ENCODE results near the gene KIF13A. TPM values are rescaled to one million over a fixed set of nuclear protein-coding genes. Genes with fewer than 3 reads are reported as not detected.
"Not testable (repeated sequence)": the region's sequence is repeated elsewhere in the genome, so short reads cannot be mapped to it uniquely, and the experiment has no call there.

The KIF13A gene
- polyA plus RNA-seq, 10 donors, result 25.2 to 40.8 (median 32.6) TPM

DNA sequence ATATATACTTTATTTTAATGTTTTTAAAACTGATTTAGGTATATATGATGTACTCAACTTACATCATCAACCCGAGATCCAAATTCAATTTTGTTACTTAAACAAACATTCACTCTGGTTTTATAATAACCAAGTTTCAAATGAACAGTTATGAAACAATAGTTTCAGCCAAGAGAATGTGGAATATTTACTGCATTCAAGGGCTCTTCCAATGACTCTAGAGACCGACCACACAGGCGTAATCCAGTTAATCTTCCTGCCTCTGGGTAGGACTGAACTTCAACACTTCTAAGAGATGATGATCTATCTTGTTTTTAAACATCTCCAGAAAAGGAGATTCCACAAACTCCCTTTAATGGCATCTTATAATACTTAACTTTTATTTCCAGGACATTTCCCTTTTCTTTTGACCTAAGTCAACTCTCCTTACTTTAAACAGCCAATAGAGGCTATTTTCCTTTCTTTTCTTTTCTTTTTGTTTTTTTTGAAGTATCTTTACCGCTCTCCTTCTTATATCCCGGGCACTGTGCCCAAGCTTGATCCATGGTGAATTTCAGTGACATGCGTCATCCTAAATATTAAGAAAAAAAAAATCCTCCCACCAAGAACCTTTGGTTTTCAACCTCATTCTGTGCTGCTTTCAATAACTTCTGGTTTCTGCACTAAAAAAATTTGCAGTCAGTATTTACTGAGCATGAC, 110.1 kb downstream of the KIF13A start:
- DNase-seq, result peak; percentile 69 to 88 (median 86)

DNA sequence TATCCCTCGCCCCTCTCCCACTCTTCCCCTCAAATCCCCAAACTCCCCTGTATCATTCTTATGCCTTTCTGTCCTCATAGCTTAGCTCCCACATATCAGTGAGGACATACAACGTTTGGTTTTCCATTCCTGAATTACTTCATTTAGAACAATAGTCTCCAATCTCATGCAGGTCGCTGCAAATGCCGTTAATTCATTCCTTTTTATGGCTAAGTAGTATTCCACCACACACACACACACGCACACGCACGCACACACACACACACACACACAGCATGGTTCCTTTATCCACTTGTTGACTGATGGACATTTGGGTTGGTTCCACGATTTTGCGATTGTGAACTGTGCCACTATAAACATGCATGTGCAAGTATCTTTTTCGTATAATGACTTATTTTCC, 112.7 kb downstream of the KIF13A start:
- no peak for DNase-seq

DNA sequence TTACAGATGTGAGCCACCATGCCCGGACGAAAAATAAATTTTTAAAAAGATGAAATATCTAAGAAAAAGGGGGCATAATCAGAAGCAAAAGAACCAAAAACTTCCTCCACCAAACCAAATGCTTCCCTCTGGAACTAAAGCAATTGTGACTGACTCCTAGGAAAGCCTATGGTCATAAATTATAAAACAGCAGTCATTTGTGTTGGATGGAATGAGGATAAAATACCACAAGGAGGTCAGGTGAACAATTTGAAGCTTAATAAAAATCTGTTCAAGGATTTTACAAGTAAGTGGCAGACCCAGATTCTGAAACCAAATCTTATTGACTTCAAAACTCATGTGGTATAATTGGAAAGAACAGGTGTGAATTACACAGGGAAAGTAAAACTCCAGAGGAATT, 114.5 kb downstream of the KIF13A start:
- DNase-seq, result no peak

DNA sequence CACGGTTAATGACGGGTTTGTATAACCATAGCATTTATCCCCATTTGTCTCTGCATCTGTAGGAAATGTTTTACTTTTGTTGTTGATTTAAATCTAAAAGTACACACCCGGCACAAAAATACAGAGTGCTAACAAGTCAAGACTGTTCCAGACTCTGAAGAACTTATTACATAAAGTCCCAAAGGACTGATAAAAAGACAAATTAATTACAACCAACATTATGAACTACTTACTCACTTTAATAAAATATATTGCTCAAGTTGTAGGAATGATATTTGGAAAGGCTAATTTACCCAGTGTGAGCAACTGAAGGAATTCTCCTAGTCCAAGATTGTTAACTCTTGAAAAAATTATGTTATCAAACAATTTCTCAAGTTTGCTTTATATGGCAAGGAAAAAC, 115.6 kb downstream of the KIF13A start:
- DNase-seq, result no peak

DNA sequence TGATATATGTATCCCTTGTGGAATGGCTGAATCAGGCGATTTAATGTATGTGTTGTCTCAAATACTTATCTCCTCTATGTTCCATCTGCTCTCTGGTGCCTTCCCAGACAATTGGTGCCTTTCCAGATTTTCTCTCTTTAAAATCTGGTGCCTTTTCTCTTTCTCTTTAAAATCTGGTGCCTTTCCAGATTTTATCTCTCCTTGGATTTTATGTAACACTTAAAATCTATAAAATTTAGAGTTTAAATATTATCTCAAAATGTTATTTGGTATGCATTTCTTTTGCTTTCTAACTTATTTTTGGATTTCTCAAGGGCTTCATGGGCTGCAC, 116.3 kb downstream of the KIF13A start:
- no peak for DNase-seq

DNA sequence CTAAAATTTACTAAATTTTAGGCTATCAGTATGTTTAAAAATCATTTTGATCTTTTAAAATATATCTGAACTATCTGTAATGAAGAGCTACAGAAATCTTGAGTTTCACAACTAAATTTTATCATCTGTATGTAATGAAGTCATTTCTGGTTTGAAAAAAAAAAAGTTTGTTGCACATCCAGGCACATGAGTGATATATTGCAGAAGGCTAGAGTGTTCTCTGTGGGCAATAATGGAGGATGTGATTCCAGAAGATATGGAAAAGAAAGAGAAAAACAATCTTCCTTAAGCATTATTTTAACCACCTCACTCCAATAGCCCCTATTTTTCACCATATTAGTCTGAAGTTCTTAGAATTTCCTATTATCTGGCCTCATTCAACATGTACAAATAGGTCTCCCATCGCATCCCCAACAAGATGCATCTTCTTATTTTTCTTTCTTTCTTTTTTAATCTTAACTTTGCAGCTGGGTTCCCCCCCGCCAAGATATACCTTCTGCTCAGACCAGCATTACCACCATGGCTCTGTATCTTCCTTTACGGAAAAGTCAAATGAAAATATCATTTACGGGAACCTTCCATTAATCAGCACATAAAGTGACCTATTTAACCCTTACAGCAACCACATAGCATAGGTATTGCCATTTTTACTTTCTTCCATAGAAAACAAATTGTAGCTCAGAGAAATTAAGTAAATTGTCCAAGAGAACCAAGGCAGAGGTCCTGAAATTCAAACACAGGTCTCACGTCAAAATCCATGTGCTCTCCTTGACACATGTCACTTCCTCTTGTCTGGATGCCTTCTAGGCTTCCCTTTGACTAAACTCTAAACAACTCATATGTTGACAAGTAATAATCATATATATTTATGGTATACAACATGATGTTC, 116.9 kb downstream of the KIF13A start:
- DNase-seq, result no peak

DNA sequence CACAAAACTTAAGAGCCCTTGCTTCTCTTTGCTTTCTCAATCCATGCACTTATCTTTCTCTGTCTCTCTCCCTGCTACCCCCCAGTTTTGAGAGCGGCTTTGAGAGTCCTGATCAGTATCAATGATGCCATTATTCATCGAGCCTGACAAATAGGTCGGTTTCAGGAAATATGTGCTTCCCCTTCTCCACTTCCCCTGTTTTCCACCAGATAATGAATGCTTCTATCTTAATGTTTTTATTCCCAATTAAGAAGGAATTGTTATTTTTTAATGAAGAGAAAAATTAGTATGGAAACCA, 117.7 kb downstream of the KIF13A start:
- DNase-seq, result no peak

DNA sequence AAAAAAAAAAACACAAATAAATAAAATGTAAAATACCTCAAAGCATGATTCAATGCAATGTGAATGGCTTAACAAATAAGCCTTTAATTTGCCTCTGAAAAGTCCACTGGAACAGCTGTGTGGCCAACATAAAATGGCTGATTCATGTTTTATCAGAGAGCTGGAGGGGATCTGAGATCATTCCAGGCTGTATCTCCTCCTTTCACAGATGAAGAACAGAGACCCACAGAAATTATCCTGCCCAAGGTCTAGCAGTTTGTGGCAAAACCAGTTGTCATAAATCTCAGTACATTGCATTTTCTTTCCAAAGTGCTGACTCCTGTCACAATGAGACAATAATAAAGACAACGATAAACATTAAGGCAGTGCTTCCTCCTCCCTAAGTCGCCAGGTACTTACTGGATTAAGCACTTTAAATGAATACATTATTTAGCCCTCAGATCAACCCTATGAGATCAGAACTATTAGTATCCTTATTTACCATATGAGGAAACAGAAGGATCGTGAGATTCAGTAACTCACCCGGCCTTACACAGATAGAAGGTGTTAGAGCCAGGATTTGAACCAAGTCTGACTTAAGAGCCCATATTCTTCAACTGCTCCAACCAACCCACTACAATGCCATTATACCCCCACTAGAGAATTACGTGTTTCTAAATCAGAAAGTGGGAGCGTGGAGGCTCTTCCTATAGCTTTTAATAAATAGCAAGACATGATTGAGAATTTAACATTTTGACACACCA, 118.3 kb downstream of the KIF13A start:
- DNase-seq, result no peak

DNA sequence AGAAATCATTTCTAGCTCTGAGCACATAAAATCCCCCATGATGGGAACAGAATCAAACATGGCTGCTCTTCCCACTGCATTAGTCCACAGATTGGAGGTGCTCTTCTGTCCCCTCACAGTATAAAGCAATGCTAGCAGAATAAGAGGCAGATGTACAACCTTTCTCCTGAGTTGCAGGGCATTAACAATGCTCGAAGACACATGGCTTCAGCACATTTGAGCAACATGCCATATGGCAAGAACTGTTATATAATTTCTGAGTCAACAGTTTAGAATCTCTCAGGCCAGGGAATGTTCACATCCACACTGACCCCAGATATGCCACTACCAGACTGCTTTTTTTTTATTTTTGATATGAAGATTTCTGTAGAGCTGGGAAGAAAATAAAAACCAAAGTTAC, 119.6 kb downstream of the KIF13A start:
- DNase-seq, result no peak

DNA sequence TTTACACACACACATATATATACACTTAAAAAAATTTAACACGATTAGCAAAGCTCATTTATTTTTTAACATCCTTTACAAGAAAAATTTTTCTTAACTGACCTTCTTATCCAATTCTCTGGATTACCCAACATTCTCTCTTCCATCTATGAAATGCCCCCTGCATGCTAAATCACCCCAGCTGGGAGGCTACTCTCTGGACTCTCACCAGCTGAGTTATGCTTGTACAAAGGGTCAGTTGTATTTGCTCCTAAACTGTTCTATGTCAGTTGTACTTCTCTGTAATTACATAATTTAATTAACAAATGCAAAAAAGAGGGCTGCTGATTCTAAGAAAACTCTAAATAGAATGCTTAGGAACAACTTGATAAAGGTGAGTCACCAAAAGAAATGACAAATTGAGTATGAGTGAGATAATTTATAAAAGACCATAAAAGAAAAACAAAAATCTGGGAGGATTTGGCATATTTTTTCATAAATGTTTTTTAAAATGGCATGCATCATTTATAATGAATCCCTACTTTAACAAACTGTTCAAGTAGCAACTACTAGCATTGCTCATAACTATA, 120.5 kb downstream of the KIF13A start:
- no peak for DNase-seq

DNA sequence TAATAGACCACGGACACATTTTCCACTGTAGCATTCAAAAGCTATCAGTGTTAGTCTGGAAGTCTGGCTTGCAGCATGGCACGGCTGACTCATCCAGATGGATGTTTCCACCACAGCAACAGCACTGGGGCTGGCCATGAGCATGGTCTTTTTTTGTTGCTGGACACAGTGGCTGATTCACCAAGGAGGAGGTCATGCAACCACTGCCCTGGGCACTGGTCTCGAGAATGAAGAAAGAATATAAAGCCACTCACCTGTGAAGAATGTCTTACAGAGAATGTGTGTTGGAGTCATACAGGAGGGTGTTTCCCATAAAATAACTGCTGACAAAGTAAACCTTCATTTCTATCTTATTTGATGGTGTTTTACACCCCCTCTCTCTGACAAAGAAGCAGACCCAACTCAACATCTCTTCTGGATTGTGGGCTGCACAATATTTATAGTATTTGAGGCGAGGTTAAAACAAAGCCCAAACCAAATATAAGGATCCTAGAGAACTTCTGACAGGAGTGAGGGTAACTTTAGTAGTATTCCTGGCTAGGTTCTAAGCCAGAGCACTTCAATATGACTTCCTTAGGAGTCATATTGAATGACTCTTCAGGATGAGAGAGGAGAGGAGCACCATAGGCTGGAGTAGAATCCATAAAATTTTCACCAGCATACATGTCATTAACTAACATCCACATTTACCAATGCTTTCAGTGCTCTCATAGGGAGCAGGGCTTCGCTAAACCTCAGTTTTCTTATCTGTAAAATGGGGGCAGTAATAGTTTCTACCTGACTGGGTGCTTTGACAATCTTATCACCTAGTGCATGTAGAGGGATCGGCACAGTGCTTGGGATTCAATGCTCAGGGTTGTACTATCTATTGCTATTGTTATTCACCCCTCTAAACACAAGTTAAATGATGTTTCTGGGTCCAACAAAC, 121.4 kb downstream of the KIF13A start:
- peak; percentile 23 to 65 (median 57) for DNase-seq

DNA sequence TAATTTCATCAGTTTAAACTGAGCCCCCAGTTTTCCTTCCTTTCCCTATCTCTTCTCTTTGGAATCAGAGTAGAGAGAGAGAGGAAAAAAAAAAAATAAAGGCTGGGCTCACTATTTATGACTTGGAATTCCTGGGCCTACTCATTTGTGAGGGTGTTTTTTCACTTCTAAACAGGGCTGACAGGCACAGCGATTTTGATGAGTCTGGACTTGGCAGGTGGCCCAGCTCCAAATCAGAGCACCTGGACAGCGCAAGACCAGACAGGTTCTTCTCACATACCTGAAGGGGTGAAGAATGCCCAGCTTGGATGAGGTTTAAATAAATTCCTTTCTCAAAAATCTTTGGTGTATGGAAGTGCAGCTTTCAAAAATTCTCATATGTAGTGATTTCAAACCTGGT, 122.2 kb downstream of the KIF13A start:
- DNase-seq, result no peak

DNA sequence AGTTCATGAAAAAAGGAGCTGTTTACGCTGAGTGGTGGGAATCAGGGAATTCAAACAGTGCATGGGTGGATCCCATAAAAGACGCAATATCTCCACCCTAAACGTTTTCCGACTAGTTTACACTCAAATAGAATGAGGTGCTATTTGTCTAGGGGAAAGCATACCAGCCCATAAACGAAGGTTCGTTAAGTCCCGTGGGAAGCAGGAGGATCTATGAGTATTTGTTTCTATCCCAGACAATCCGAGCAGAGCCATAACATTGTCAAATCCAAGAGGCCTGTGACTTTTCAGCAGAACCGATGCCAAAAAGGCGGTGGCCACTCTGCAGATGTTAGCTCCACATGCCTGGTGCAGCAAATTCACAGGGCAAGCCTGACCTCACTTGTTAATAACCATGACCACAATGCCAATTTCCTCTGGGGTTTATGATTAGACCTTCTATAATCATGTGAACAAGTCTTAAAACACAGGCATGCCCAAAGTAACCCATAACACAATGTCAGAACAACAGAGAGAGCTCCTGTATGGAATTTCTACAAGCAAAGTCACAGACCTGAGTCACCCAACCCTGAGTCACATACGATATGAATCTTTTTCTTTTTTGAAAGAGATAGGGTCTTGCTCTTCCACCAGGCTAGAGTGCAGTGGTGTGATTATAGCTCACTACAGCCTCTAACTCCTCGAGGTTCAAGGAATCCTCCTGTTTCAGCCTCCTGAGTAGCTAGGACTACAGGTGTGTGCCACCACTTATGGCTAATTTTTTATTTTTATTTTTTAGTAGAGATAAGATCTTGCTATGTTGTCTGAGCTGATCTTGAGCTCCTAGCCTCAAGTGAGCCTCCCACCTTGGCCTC, 123.3 kb downstream of the KIF13A start:
- DNase-seq, result peak; percentile 16 to 70 (median 59)

DNA sequence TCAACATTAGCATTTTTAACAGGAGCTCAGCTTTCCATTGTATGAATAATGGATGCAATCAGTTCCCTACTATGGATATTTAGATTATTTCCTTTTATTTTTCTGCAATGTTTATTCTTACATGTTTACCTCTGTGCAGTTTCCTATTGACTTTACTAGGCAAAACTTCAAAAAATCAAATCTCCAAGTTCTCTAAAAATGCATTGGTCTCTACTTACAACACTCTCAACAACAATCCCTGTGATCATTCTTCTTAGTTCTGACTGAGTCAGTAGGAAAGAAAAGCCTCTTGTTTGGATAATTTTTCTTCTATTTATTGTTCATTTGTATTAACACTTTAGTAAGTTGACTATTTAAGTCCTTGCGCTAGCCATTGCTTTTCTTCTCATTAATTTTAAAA, 126.1 kb downstream of the KIF13A start:
- DNase-seq, result no peak

DNA sequence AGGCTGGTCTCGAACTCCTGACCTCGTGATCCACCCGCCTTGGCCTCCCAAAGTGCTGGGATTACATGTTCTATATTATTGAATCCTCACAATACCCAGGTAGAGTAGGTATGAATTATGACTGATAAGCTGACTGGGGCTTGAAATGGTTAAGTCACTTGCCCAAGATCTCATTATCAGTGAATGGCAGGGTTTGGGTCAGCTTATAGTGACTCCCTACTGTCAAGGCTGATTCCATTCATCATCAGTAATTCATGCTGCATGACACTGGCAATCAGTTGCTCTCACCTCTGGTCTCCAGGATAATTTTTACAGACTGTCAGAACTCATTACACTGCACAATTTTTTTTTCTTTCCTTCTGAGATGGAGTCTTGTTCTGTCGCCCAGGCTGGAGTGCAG, 127.6 kb downstream of the KIF13A start:
- no peak for DNase-seq

DNA sequence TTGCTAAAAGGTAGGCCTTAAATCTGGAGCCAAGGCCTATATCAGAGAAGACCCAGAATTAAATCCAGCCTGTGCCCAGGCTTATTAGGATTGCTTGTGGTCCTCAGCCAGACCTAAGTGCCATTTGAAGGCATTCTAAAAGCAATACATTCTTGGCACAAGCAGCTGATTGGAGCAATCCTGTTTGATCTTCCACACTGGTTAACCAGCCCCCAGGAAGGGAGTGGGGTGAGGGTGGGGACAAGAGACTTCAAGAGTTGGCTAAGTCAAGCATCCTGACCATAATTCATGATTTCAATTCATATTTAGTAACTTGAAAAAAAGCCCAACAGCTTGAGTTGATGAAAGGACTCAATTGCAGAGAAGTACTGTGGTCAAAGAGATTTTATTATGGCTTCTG, 128.9 kb downstream of the KIF13A start:
- DNase-seq, result no peak

DNA sequence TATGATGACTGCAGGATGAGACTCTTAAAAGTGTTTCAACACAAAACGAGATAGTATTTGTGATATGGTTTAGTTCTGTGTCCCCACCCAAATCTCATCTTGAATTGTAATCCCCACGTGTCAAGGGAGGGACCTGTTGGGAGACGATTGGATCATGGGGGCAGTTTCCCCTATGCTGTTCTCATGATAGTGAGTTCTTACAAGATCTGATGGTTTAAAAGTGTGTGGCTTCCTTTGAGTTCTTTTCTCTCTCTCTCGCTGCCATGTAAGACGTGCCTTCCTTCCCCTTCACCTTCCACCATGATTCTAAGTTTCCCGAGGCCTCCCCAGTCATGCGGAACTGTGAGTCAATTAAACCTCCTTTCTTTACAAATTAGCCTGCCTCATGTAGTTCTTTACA, 130.2 kb downstream of the KIF13A start:
- DNase-seq, result not testable (repeated sequence)

DNA sequence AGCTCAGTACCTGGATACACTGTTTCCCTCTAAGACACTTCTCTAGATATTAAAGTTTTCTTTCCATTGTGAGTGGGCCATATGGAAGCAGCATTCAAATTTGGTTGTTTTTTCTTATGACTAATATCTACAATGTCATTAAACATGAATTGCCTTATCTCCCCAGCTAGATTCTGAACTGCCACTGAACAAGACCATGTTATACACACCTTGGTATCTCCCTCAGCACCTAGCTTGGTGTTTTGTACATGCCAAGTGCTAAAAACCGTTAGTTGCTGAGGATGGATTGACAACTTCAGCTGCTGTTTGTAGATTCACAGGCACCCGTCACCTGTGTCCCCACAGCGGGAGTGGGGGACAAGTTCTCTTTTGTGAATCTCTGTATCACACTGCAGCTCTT, 131.1 kb downstream of the KIF13A start:
- no peak for DNase-seq

DNA sequence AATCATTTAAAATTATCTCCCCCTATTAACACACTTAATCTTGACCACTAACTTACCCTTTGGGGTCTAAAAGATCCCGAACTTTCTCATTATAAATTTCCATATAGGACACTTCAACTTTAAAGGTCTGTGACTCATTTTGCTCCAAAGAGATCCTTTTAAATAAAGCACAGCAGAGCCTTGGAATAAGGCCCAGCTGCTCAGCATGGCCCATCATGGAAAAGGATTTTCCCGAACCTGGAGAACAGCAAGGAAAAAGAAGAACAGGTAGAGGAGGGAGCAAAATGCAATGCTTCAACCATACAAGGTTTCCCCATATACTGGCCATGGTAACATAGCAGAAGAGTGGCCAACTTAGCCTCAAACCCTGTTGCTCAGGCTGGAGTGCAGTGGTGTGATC, 132.1 kb downstream of the KIF13A start:
- no peak for DNase-seq

DNA sequence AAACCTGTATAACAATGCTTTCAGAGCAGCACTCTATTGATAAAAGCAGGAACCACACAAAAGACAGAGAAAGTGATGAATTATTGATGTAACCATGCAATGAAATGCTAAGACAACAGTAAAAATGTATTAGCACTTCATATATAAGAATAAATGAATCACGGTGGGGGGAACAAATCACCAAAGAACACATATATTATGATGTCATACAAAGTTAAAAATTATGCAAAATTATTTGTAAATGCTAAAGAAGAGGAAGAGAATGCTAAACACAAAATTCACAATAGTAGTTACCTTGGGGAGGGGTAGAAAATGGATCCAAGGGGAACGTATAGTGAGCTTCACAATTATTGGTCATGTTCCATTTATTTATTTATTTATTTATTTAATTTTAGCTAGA, 133.9 kb downstream of the KIF13A start:
- DNase-seq, result no peak
